Breast epithelium (tissue), 3 donors: ENCODE data around the gene ALDH5A1.

ENCODE experiments used
- CTCF ChIP-seq, 3 donors: fragments of 450-650 bp; IDR thresholded peaks; one replicate each; pipeline ENCODE4 v1.5.1; 2016 to 2017; ENCODE audit warnings: antibody characterized with exemption in 3 of 3, mild to moderate bottlenecking in 3 of 3, moderate library complexity in 3 of 3
- POLR2A ChIP-seq: fragments of 450-650 bp; IDR thresholded peaks from one replicate; pipeline ENCODE4 v1.6.1; 2016; ENCODE audit warnings: antibody characterized with exemption, mild to moderate bottlenecking, moderate library complexity
- POLR2AphosphoS5 ChIP-seq, 3 donors: sonication (generic); formaldehyde crosslinking; IDR thresholded peaks; one replicate each; pipeline ENCODE4 v1.6.1; 2017; ENCODE audit warnings: antibody characterized with exemption in 3 of 3

GRCh38 chr6:24543683-24544082 lies 48.9 kb downstream of the ALDH5A1 start:
- TF ChIP-seq POLR2A (no peak), POLR2AphosphoS5 (IDR thresholded peaks at IDR 0.05) (no peak), CTCF (IDR thresholded peaks at IDR 0.05) (no peak)
